A673 (cell line): ENCODE results near the gene MR1. TPM values are rescaled to one million over a fixed set of nuclear protein-coding genes. Genes with fewer than 3 reads are reported as not detected.

Experiments used
- BruUV-seq: library from RNA; stranded (reverse); fragments of 400-500 nt; replicated peaks from 2 replicates; lab custom pipeline; 2021; lab: Mats Ljungman, UMichigan
- CTCF ChIA-PET: fragments of 300-600 bp; sonication (Branson Sonifier 250); formaldehyde crosslinking; loops from one replicate; lab custom pipeline; 2022; ENCODE audit warnings: antibody characterized with exemption; lab: Charles Lee
- POLR2A ChIA-PET: fragments of 300-600 bp; sonication (Branson Sonifier 250); formaldehyde crosslinking; loops from one replicate; lab custom pipeline; 2022; ENCODE audit warnings: antibody characterized with exemption; ENCODE audit not compliant: low non-redundant PET; lab: Charles Lee
- DNase-seq: peaks from one replicate; pipeline ENCODE4 v3.0.0-alpha.2; 2015; ENCODE audit warnings: low spot score
- H3K27ac ChIP-seq: fragments of 200-600 bp; sonication (generic); 2 replicates; pipeline ENCODE4 v1.5.1; 2016; ENCODE audit warnings: mixed run types, low read depth, mild to moderate bottlenecking, mixed read lengths, antibody characterized with exemption, low read length; ENCODE audit not compliant: poor library complexity, severe bottlenecking
- H3K27me3 ChIP-seq: fragments of 200-600 bp; sonication (generic); replicated peaks from 2 replicates; pipeline ENCODE4 v1.6.1; 2017; ENCODE audit warnings: mixed run types, low read depth, mild to moderate bottlenecking, mixed read lengths, antibody characterized with exemption, low read length; ENCODE audit not compliant: insufficient read depth, poor library complexity
- H3K36me3 ChIP-seq: fragments of 200-600 bp; sonication (generic); 2 replicates; pipeline ENCODE4 v1.6.1; 2016; ENCODE audit warnings: mixed run types, mild to moderate bottlenecking, mixed read lengths, antibody characterized with exemption, low read length; ENCODE audit not compliant: insufficient read depth, poor library complexity, severe bottlenecking
- H3K4me1 ChIP-seq: fragments of 200-600 bp; sonication (generic); 2 replicates; pipeline ENCODE4 v1.6.1; 2017; ENCODE audit warnings: mixed run types, mild to moderate bottlenecking, mixed read lengths, antibody characterized with exemption, low read length; ENCODE audit not compliant: insufficient read depth, poor library complexity, severe bottlenecking
- H3K4me3 ChIP-seq: fragments of 200-600 bp; sonication (generic); 2 replicates; pipeline ENCODE4 v1.5.1; 2016; ENCODE audit warnings: low read depth, mixed run types, mild to moderate bottlenecking, mixed read lengths, low read length; ENCODE audit not compliant: poor library complexity, severe bottlenecking
- H3K9me3 ChIP-seq: fragments of 200-600 bp; sonication (generic); 2 replicates; pipeline ENCODE4 v1.6.1; 2016; ENCODE audit warnings: mixed run types, low read depth, mild to moderate bottlenecking, mixed read lengths, antibody characterized with exemption, low read length; ENCODE audit not compliant: poor library complexity, severe bottlenecking
- CTCF ChIP-seq: fragments of 300-800, 200-600 bp; sonication (generic); conservative IDR thresholded peaks from 2 replicates; pipeline ENCODE4 v1.5.1; 2017; ENCODE audit warnings: low read depth, mild to moderate bottlenecking, antibody characterized with exemption, low read length, moderate library complexity, mixed read lengths
- EZH2 ChIP-seq: fragments of 200-600 bp; sonication (generic); IDR thresholded peaks from 2 replicates; pipeline ENCODE4 v1.6.1; 2017; ENCODE audit warnings: borderline replicate concordance, low read depth, mild to moderate bottlenecking, mixed read lengths, antibody characterized with exemption, low read length; ENCODE audit not compliant: poor library complexity, severe bottlenecking
- intact Hi-C: fragments of 100-400 bp; cut with micrococcal nuclease; formaldehyde crosslinking; loops from one replicate; pipeline ENCODE4 v1.10.0; 2022; ENCODE audit not compliant: unreplicated experiment
- total RNA-seq: library from RNA; stranded (reverse); gene quantifications from 2 replicates; pipeline ENCODE4 v1.2.3, GENCODE V29; 2021

MR1 gene
- total RNA-seq, 1 experiment from 2014 or later = 2.6 TPM

- intact Hi-C loops = loop anchor here (5.0 to 10.0 kb wide), 2 partner anchors 46 to 151 kb away; no protein-coding TSS in a partner anchor
- no TSS peak for BruUV-seq
- POLR2A ChIA-PET = no interaction called here
- H3K27ac ChIP-seq = no peak overlapping the region
- no peaks in the 10 kb centered on the region for H3K27me3 ChIP-seq
- CTCF ChIA-PET = no interaction called here
- no peak for DNase-seq
- no peaks in the 10 kb centered on the region for H3K36me3 ChIP-seq
- no peaks in the 10 kb centered on the region for H3K9me3 ChIP-seq
- no peak overlapping the region for H3K4me3 ChIP-seq
- peaks cover 4% of the 10 kb centered on the region for H3K4me1 ChIP-seq
- TF ChIP-seq EZH2 = no peak
- TF ChIP-seq CTCF = no peak
These were observed 2.5 kb downstream of the MR1 start for GRCh38 chr1:181036107-181036836.

GRCh38 chr1:181037386-181037785, 3.6 kb downstream of the MR1 start:
- intact Hi-C loops = loop anchor here (5.0 to 10.0 kb wide), 2 partner anchors 45 to 153 kb away; no protein-coding TSS in a partner anchor
- Histone ChIP-seq H3K4me3 (no peak overlapping the region), H3K36me3 (no peaks in the 10 kb centered on the region), H3K27me3 (no peaks in the 10 kb centered on the region), H3K9me3 (no peaks in the 10 kb centered on the region), H3K4me1 (peaks cover 4% of the 10 kb centered on the region), H3K27ac (no peak overlapping the region)
- no peak for DNase-seq
- CTCF ChIA-PET = interaction anchor here (3.3 kb wide), 1 partner anchor 105 kb away, joined by 35 read pairs; no protein-coding TSS in a partner anchor
- TF ChIP-seq CTCF = no peak
- TF ChIP-seq EZH2 = no peak
- POLR2A ChIA-PET = no interaction called here
- BruUV-seq = no TSS peak

- Histone ChIP-seq H3K4me1 (peaks cover 7% of the 10 kb centered on the region), H3K36me3 (no peaks in the 10 kb centered on the region), H3K27me3 (no peaks in the 10 kb centered on the region), H3K4me3 (no peak overlapping the region), H3K27ac (no peak overlapping the region), H3K9me3 (no peaks in the 10 kb centered on the region)
- BruUV-seq = no TSS peak
- peak; percentile 89 for TF ChIP-seq CTCF
- no peak for TF ChIP-seq EZH2
- intact Hi-C loops = loop anchor here (1.0 to 10.0 kb wide), 3 partner anchors 44 to 154 kb away; no protein-coding TSS in a partner anchor
- POLR2A ChIA-PET = no interaction called here
- DNase-seq = peak; percentile 85
- CTCF ChIA-PET = interaction anchor here (0.7 to 3.3 kb wide), 2 partner anchors 104 to 596 kb away, joined by 3 to 35 read pairs; no protein-coding TSS in a partner anchor
These were observed 4.7 kb downstream of the MR1 start for GRCh38 chr1:181038399-181038873.
